ENCODE data around the gene SPSB1.

- TF ChIP-seq POLR2A (IDR thresholded peaks at IDR 0.05; ENCODE audit: low read depth, low read length) (no peak), POLR2AphosphoS5 (IDR thresholded peaks at IDR 0.05; ENCODE audit: low read depth, low read length) (no peak), TAF1 (IDR thresholded peaks at IDR 0.05; ENCODE audit: low read depth, low read length) (no peak), SPI1 (IDR thresholded peaks at IDR 0.05; ENCODE audit: low read depth, low read length) (no peak), POU2F2 (IDR thresholded peaks at IDR 0.05; ENCODE audit: low read depth, low read length) (no peak), PAX5 (IDR thresholded peaks at IDR 0.05; ENCODE audit: insufficient read depth, low read length, severe bottlenecking) (no peak)
Observed at GRCh38 chr1:9297831-9298230, 5.1 kb downstream of the SPSB1 start.

All from GM12891 (cell line).